ENCODE data around the gene IRF7.

GRCh38 chr11:601573-602245 is 14.0 kb downstream of the IRF7 start:
- TF ChIP-seq POLR2A (IDR thresholded peaks at IDR 0.05), result no peak
- TF ChIP-seq CTCF (IDR thresholded peaks at IDR 0.05), result no peak

Data from heart left ventricle (tissue), 13 donors.